Brain microvascular endothelial cell (primary cell): ENCODE measurements around the gene CACNA1E.

Experiments used
- DNase-seq: peaks from one replicate; pipeline ENCODE4 v3.0.0-alpha.2; 2020
- H3K27ac ChIP-seq: fragments of 250-450 bp; sonication (Bioruptor Pico); 2 replicates; pipeline ENCODE4 v1.5.1; 2020; ENCODE audit warnings: mild to moderate bottlenecking, moderate library complexity
- H3K27me3 ChIP-seq: fragments of 250-450 bp; sonication (Bioruptor Pico); replicated peaks from 2 replicates; pipeline ENCODE4 v1.5.1; 2020; ENCODE audit warnings: mild to moderate bottlenecking
- H3K36me3 ChIP-seq: fragments of 250-450 bp; sonication (Bioruptor Pico); replicated peaks from 2 replicates; pipeline ENCODE4 v1.5.1; 2020; ENCODE audit warnings: mild to moderate bottlenecking
- H3K4me3 ChIP-seq: 2 replicates; pipeline ENCODE4 v1.5.1; 2011; ENCODE audit warnings: low read depth, mild to moderate bottlenecking, control low read depth, low read length, moderate library complexity
- in situ Hi-C: cut with HindIII; loops from 2 replicates; pipeline ENCODE4 v1.10.0; 2017; ENCODE audit warnings: low sequenced_read_pairs, low pct_ligation_motif_present
- TF ChIP-seq, protein P1 (sequence below): IDR thresholded peaks from 2 replicates; pipeline ENCODE4 v1.5.1; 2011; ENCODE audit warnings: low read depth, mild to moderate bottlenecking, moderate library complexity, low read length, control low read depth, inconsistent platforms; ENCODE audit errors: missing control alignments

CACNA1E gene

DNA sequence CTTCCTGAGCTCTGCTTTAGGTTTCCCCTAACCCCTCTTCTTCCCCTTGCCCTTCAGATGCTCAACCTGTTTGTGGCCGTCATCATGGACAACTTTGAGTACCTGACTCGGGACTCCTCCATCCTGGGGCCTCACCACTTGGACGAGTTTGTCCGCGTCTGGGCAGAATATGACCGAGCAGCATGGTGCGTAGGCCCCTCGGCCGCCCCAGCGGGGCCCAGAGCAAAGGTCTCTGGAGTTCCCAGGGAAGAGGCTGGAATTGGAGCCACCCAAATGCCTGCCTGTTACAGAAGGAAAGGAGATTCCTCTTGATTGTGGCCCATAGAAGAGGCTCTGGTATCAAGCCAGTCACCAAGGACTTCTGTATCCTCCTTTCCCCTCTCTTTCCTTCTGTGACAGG lies 292.7 kb downstream of the CACNA1E start:
- H3K27me3 ChIP-seq: no peaks in the 10 kb centered on the region
- H3K4me3 ChIP-seq: no peak overlapping the region
- TF ChIP-seq, protein P1, sequence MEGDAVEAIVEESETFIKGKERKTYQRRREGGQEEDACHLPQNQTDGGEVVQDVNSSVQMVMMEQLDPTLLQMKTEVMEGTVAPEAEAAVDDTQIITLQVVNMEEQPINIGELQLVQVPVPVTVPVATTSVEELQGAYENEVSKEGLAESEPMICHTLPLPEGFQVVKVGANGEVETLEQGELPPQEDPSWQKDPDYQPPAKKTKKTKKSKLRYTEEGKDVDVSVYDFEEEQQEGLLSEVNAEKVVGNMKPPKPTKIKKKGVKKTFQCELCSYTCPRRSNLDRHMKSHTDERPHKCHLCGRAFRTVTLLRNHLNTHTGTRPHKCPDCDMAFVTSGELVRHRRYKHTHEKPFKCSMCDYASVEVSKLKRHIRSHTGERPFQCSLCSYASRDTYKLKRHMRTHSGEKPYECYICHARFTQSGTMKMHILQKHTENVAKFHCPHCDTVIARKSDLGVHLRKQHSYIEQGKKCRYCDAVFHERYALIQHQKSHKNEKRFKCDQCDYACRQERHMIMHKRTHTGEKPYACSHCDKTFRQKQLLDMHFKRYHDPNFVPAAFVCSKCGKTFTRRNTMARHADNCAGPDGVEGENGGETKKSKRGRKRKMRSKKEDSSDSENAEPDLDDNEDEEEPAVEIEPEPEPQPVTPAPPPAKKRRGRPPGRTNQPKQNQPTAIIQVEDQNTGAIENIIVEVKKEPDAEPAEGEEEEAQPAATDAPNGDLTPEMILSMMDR: no peak
- in situ Hi-C loops: no loop called here
- H3K36me3 ChIP-seq: no peaks in the 10 kb centered on the region
- no peak overlapping the region for H3K27ac ChIP-seq
- no peak for DNase-seq

DNA sequence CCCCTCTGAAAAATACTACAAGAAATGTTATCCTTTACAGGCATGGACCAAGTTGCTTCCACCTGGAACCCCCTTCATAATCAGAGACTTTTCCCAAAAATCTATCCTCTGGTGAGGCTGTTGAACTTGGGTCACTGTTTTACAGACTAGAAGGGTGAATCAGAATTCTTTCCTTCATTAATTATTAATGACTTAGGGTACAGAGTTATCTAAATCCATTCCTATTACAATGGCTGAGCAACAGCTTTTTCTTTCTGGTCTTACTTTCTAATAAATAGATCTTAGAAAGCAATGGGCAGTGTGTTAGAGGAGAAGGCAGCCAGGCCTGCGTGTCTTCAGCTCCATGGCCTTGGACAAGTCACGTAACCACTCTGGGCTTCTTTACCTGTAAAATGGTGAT lies 294.0 kb downstream of the CACNA1E start:
- H3K27me3 ChIP-seq: no peaks in the 10 kb centered on the region
- H3K4me3 ChIP-seq: no peak overlapping the region
- H3K27ac ChIP-seq: no peak overlapping the region
- in situ Hi-C loops: no loop called here
- no peaks in the 10 kb centered on the region for H3K36me3 ChIP-seq
- DNase-seq: no peak
- TF ChIP-seq, protein P1: no peak

DNA sequence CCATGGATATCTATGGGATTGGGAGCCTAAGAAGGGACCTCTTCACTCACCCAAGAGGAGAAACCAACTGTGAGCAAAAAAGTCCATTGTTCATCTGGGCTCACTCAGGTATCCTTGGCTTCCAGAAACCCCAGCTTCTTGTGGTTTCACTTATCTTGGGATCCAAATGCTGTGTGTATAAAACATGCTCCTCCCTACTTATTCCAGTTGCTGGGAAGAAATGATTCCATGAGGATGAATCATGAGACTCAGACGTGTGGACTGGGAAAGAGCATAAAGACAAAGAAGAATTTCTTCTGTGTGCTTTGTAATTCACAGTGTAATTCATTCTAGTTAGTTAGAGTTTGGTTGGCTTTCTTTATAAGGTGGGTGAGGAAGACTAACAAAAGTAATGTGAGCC lies 294.5 kb downstream of the CACNA1E start:
- no peak overlapping the region for H3K27ac ChIP-seq
- in situ Hi-C loops: no loop called here
- H3K36me3 ChIP-seq: no peaks in the 10 kb centered on the region
- no peak for DNase-seq
- TF ChIP-seq, protein P1: no peak
- H3K4me3 ChIP-seq: no peak overlapping the region
- H3K27me3 ChIP-seq: no peaks in the 10 kb centered on the region

DNA sequence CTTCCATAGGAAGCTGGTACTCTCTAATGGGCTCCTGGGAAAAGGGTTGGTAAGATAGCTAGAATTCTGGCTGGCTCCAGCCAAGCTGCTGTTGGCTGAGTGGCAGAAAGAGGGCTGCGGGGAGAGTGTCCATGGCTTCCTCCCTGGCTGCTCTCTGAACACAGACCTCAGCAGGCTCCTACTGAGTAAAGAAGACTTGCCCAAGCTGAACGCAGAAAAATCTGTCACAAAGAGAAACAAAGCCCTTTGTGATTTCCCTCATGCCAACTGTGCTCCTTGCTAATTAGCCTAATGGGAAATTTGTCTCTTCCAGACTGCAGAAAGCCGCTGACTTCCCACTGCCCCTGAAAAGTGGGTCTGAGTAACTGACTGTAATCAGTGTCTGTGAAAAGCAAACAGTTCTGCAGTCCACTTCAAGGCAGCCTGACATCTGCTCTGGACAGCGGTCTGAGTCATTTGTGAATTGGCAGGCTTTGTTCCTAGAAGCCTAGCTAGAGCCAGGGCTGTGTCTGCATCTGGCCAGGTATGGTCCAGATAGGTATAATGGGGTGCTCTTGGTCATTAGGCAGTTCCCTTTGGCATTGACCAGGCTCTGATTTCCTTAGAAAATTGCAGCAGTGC lies 295.4 kb downstream of the CACNA1E start:
- Histone ChIP-seq H3K4me3 (no peak overlapping the region), H3K27me3 (no peaks in the 10 kb centered on the region), H3K36me3 (no peaks in the 10 kb centered on the region), H3K27ac (no peak overlapping the region)
- in situ Hi-C loops: no loop called here
- TF ChIP-seq, protein P1: no peak
- no peak for DNase-seq

DNA sequence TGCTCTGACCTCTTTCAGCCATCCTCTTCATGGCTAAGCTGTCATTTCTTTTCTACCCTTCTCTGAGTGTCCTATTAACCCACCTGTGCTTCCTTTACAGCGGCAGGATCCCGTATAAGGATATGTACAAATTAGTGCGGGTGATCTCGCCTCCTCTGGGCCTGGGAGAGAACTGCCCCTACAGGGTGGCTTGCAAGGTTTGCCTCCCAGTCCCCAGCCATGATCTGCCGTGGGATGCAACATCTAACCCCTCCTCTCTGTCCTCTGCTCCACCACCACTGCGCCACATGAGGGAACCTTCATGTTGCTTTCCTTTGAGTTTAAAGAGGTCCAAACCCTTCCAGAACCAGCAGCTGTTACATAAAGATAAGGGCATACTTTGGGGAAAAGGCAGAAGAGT lies 296.0 kb downstream of the CACNA1E start:
- no peak overlapping the region for H3K4me3 ChIP-seq

More for the DNA sequence above, 296.0 kb downstream of the CACNA1E start:
- DNase-seq: no peak
- no peaks in the 10 kb centered on the region for H3K36me3 ChIP-seq
- in situ Hi-C loops: no loop called here
- H3K27me3 ChIP-seq: no peaks in the 10 kb centered on the region
- TF ChIP-seq, protein P1: no peak
- H3K27ac ChIP-seq: no peak overlapping the region
